Fibroblast of mammary gland (primary cell): ENCODE results near the gene BHLHE41.

Experiments
- DNase-seq: peaks from one replicate; pipeline ENCODE4 v3.0.0-alpha.2; 2010; ENCODE audit warnings: low read depth
- H3K4me3 ChIP-seq: 2 replicates; pipeline ENCODE4 v1.5.1; 2011; ENCODE audit warnings: low read depth, mild to moderate bottlenecking, low read length, moderate library complexity; ENCODE audit not compliant: control insufficient read depth
- CTCF ChIP-seq: conservative IDR thresholded peaks from 2 replicates; pipeline ENCODE4 v1.5.1; 2011; ENCODE audit warnings: low read depth, low read length, inconsistent platforms; ENCODE audit not compliant: control insufficient read depth, insufficient read depth

BHLHE41 gene

GRCh38 chr12:26127404-26127803 lies 2.6 kb upstream of the BHLHE41 start:
- no peak overlapping the region for H3K4me3 ChIP-seq
- no peak for TF ChIP-seq CTCF
- no peak for DNase-seq

- H3K4me3 ChIP-seq, result peak overlapping the region; percentile 69
- peak; percentile 79 for DNase-seq
- TF ChIP-seq CTCF, result no peak
Observed at GRCh38 chr12:26126340-26127284, 1.8 kb upstream of the BHLHE41 start.

GRCh38 chr12:26125400-26126339 lies 833 bp upstream of the BHLHE41 start:
- TF ChIP-seq CTCF, result no peak
- peak overlapping the region; percentile 69 for H3K4me3 ChIP-seq
- DNase-seq, result peak; percentile 68

- peak overlapping the region; percentile 69 for H3K4me3 ChIP-seq
- DNase-seq, result peak; percentile 22
- TF ChIP-seq CTCF, result no peak
Observed at GRCh38 chr12:26123482-26123980, 1.3 kb downstream of the BHLHE41 start.

GRCh38 chr12:26122681-26123481 lies 2.0 kb downstream of the BHLHE41 start:
- peak overlapping the region; percentile 69 for H3K4me3 ChIP-seq
- peak; percentile 86 for DNase-seq
- peak; percentile 44 for TF ChIP-seq CTCF
